Measurements from ENCODE around the gene PRRT2.

GRCh38 chr16:29784157-29784556 lies 27.8 kb upstream of the PRRT2 start:
- TF ChIP-seq CTCF (IDR thresholded peaks at IDR 0.05): no peak
- TF ChIP-seq POLR2AphosphoS5 (IDR thresholded peaks at IDR 0.05): no peak
- no peak for TF ChIP-seq POLR2A (IDR thresholded peaks at IDR 0.05; ENCODE audit: low read depth)
